ENCODE results near the gene KAT2A.

DNA sequence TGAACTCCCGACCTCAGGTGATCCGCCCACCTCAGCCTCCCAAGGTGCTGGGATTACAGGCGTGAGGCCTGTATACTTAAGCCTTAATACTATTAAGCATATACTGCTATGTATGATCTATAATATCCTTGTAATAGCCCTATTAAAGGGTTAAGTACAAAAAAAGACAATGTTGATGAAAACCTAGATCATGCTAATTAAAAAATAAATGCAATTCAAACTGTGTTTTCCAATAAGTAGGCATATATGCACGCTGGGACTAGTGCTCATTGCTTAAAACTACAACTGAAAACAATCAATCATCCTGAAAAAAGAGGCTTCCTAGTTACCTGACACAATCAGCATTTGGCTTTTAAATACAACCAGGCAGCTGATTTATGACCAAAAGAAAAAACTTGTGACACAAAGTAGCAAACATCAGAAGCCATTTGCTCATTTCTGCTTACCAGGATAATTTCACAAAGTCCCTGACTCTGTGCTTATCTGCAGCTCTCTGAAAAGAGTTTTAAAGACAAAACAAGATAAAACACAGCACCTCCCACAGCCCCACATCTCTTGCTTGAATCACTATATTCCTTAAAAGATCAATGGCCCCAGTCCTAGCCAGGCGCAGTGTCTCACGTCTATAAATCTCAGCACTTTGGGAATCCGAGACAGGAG, 34.0 kb downstream of the KAT2A start:
- TF ChIP-seq, protein P1, sequence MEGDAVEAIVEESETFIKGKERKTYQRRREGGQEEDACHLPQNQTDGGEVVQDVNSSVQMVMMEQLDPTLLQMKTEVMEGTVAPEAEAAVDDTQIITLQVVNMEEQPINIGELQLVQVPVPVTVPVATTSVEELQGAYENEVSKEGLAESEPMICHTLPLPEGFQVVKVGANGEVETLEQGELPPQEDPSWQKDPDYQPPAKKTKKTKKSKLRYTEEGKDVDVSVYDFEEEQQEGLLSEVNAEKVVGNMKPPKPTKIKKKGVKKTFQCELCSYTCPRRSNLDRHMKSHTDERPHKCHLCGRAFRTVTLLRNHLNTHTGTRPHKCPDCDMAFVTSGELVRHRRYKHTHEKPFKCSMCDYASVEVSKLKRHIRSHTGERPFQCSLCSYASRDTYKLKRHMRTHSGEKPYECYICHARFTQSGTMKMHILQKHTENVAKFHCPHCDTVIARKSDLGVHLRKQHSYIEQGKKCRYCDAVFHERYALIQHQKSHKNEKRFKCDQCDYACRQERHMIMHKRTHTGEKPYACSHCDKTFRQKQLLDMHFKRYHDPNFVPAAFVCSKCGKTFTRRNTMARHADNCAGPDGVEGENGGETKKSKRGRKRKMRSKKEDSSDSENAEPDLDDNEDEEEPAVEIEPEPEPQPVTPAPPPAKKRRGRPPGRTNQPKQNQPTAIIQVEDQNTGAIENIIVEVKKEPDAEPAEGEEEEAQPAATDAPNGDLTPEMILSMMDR (IDR thresholded peaks at IDR 0.05), result no peak
- TF ChIP-seq POLR2A (IDR thresholded peaks at IDR 0.05), result no peak
- no peak for TF ChIP-seq POLR2AphosphoS5 (IDR thresholded peaks at IDR 0.05; ENCODE audit: insufficient read depth in 1 of 2, low read depth in 1 of 2)
